GM21381 (cell line): Measurements from ENCODE around the gene ELOB.

Experiments
- ATAC-seq: cut with Tn5 transposase; IDR thresholded peaks from one replicate; pipeline ENCODE4 v1.9.1; 2021; ENCODE audit warnings: mild to moderate bottlenecking, moderate library complexity; ENCODE audit not compliant: unreplicated experiment

ELOB gene

DNA sequence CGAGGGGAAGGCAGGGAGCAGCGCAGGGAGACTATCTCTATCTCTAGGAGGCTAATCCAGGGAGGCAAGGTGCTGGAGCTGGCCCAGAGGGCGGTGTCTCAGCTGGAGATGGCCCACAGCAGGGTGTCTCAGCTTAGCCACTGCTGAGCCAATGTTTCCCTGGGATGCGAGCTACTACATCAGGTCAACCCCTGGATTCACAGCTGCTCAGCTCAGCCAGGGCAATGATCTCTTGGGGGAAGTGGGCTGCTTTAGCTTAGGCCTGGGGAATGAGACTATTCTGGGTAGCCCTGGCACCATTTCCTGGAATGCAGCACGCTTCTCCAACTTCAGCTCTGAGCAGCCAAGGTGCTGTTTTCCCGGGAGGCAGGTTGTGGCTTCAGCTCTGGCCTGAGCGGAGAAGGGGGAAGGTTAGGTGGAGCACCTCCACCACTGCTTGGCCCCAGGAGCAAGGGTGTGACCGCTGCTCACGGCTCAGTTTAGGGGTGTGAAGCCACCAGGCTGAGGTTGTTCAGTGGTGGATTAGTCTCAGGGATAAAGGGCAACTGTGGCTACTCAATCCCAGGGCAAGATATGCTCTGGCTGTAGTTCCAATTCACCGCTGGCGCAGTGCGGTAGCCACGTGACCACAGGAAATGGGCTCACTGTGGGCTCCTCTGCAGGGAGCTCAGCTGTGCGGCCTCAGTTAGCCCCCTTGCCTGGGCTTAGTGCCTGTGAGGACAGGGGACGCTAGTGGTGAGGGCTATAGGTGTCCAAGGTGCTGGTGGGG, 34.8 kb upstream of the ELOB start:
- no peak for ATAC-seq

DNA sequence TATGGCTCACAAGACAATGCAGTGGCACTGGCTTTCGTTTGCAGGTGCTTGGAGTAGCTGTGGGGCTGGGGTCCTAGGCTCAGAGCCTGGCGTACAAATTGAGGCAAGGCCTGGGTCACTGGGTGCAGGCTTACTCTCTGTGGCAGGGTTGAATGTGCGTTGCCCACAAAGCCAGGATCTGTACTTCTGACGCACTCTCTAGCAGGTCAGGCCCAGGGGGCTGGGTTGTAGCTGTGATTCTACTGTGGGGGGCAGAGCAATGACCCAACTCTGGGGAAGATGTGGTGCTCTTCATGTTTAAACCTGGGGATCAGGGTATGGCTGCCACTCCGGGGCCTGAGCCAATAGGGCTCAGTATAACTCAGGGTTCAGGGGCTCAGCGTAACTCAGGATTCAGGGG, 33.6 kb upstream of the ELOB start:
- ATAC-seq, result no peak

DNA sequence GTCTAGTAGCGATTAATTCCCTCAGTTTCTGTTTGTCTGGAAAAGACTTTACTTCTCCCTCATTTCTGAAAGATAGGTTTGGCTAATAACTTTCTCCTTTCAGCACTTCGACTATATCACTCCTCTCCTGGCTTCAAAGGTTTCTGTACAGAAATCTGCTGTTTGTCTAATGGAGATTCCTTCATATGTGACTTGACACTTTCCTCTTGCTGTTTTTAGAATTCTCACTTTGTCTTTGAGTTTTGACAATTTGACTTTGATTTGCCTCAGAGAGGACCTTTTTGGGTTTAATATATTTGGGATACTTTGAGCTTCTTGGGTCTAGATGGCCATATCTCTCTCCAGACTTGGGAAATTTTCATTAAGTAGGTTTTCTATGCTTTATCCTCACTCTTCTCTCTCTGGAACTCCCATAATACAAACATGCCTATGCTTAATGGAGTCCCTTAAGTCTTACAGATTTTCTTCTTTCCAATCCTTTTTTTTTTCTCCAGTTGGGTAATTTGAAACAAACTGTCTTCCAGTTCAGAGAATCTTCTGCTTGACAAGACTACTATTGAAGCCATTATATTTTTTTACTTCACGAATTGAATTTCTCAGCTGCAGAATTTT, 32.2 kb upstream of the ELOB start:
- ATAC-seq, result no peak

DNA sequence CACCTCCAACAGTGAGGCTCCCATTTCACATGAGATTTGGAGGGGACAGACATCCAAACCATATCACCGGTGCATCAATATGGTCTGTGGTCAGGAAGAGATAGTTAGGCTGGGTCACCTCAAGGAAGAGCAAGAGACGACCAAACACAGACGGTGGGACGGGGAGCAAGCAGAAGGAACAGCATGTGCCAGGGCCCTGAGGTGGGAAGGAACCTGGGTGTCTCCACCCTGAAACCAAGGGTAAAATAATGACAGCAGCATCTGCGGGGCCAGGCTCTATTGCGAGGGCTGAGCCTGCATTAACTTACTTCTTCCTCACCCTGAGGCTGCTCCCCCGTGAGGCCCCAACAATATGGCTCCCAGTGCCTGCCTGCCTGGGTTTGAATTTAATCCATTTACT, 31.1 kb upstream of the ELOB start:
- ATAC-seq, result no peak

DNA sequence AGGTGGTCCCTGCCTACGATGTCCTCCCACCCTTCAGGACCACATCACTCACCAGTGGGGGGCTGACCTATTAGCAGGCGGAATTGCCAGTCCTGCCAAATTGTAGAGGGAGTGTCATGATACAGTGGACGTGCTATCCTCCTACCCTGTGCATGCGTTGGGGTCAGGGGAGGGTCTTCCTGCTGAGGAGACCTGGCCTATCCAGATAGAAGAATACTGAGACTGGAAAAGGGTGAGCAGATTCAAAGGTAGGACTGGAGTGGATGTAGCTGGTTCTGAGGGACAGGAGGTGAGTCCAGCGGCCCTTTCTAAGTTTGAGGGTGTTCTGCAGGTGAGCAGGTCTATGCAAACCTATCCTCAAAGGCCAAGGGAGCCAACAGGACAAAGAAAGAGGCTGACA, 29.2 kb upstream of the ELOB start:
- ATAC-seq, result no peak

DNA sequence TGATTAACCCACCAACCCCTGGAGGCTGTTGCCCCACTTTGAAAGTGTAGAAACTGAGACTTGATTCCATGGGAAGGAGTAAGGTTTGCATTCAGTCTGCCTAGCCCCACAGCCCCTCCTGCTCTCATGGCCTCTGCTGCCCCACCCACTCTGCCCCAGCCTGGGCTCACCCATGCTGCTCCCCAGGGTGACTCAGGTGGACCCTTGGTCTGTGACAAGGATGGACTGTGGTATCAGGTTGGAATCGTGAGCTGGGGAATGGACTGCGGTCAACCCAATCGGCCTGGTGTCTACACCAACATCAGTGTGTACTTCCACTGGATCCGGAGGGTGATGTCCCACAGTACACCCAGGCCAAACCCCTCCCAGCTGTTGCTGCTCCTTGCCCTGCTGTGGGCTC, 27.6 kb upstream of the ELOB start:
- no peak for ATAC-seq

DNA sequence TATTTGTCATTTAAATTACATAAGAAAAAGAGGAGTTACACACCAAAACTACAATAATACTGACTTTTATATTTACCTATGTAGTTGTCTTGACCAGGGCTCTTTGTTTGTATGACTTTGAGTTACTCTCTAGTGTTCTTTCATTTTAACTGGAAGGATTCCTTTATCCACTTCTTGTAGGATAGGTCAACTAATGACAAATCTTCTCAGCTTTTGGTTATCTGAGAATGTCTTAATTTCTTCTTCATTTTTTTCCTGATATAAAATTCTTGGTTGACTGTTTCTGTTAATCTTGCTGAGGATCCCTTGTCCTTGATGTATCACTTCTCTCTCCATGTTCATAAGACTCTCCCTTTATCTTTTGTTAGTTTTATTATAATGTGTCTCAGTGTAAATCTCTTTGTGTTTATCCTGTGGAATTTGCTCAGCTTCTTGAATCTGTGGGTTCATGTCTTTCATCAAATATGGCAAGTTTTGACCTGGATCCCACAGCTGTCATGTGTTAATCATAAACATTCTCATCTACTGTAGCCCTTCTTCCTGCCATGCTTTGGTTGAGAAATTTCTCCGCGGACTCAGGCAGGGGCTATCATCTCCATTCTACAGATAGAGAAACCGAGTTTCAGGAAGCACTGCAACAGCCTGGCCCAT, 26.6 kb upstream of the ELOB start:
- ATAC-seq, result no peak

DNA sequence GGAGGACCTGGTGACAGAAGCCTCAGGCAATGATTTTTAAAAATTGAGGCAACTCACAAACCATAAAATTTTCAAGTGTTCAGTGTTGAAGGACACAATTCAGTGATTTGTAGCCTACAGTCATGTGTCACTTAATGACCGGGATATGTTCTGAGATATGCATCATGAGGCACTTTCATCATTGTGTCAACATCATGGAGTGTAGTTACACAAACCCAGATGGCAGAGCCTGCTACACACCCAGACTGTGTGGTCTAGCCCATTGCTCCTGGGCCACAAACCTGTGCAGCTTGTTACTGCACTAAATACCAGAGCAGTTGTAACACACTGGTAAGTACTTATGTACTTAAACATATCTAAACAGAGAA, 22.8 kb upstream of the ELOB start:
- no peak for ATAC-seq

DNA sequence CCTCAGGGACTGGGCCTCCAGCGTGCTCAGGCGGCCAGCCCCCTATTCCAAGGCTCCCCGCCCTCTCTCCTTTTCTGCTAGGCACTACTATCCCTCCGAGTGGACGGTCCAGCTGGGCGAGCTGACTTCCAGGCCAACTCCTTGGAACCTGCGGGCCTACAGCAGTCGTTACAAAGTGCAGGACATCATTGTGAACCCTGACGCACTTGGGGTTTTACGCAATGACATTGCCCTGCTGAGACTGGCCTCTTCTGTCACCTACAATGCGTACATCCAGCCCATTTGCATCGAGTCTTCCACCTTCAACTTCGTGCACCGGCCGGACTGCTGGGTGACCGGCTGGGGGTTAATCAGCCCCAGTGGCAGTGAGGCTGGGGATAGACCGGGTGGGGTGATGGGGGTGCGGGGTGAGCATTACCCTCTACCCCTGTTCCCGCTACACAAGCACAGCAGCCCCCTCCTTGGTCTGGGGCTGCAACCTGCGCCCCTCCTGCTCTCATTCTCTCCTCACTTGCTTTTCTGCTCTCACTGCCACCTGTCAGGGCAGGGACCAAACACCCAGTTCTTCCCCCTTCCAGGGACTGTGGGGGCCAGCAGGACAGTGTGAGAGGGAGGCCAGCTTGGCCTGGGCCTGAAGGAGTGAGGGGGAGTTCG, 22.3 kb upstream of the ELOB start:
- no peak for ATAC-seq

DNA sequence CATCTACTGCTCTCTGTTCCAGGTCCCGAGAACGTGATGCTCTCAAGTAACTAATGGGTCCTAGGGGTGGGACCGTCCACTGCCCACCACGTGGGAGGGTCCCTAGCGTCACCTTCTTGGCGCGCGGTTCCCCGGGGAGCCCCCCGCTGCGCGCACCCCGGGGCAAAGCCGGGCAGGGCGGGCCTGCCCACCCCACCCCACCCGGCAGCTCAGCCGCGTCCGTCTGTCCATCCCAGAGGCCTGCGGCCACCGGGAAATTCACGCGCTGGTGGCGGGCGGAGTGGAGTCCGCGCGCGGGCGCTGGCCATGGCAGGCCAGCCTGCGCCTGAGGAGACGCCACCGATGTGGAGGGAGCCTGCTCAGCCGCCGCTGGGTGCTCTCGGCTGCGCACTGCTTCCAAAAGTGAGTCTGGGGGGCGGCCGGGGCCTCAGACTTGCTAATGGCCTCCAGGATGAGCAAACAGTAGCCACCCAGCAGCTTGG, 21.7 kb upstream of the ELOB start:
- no peak for ATAC-seq

DNA sequence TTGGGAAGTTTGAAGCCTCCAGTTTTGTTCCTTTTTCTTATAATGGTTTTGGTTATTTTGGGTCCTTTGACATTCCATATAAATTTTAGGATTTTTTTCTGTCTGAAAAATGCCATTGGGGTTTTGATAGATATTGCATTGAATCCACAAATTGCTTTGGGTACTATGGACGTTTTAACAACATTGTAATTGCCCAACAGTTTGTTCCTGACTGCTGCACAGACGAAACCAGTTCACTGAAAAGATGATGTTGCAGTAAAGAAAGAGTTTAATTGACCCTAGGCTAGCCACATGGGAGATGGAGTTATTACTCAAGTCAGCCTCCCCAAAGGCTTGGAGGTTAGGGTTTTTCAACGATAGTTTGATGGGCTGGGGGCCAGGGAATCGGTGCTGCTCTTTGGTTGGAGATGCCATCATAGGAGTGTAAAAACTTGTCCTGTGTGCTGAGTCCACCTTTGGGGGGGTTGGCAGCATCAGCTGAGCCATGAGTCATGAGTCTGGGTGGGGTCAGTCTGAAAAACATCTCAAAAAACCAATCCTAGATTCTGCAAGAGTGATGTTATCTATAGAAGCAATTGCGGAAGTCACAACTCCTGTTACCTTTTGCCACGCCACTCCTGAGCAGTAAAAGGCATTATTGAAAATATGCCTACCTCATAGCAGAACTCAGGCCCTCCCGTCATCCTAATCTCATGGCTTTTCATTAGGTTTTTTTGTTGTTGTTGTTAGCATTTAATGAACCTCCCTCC, 18.5 kb upstream of the ELOB start:
- no peak for ATAC-seq

DNA sequence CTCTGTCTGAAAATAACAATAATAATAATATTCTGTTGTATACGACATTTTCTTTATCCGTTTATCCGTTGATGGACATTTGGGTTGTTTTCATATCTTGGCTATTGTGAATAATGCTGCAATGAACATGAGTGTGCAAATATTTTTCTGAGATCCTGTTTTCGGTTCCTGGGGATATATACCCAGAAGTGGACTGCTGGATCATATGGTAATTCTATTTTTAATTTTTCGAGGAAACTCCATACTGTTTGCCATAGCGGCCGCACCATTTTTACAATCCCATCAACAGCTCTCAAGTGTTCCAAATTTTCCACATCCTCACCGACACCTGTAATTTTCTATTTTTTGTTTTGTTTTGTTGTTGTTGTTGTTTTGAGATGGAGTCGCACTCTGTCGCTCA, 15.9 kb upstream of the ELOB start:
- ATAC-seq, result no peak

DNA sequence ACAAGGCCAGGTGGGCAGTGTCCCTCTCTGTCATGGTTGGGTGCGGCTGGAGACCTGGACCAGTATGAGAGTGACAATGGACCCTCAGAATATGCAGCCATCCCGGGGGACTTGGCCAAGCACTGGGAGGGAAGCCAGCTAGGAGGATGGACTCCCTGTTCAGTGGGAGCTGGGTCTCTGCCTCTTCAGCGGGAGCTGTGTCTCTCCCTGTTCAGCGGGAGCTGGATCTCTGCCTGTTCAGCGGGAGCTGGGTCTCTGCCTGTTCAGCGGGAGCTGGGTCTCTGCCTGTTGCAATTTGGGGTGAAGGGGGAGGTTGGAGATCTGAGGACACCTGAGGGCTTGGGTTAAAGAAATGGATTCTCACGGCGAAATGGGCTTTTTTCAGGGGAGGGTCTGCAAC, 14.1 kb upstream of the ELOB start:
- ATAC-seq, result no peak

DNA sequence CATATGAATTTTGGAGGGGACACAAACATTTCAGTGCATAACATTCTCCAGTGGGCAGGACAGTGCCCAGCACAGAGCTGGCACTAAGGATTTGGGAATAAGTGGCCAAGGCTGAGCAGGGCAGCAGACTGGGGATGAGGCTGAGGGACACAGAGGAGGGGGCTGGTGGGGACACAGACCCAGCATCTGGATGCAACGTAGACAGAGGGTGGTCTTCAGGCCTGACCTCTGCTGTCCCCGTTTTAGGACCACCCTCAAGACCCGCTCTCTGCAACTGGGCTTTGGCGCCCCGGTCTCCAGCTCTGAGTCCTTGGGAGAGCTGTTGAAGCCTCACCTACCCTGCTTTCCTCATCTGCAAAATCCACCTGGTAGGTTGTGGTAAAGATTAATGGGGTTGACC, 13.6 kb upstream of the ELOB start:
- ATAC-seq, result no peak

DNA sequence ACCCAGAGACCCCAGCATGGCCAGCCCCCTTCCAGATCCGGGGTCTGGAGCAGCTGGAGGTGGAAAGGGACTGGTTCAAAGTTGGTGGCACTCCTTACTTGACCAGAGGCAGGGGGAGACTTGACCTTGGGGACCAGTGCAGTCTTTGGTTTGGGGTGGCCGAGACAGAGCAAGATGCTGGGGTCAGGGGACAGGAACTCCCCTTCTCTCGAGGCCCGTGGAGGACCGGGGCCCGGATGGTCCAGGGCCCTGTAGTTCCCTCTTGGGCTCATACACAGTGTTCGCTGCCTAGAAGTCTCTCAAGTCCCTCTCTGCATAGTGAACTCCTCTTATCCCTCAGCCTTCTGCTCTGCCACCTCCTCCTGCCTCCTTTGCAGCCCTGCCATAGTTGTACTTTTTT, 10.9 kb upstream of the ELOB start:
- no peak for ATAC-seq

DNA sequence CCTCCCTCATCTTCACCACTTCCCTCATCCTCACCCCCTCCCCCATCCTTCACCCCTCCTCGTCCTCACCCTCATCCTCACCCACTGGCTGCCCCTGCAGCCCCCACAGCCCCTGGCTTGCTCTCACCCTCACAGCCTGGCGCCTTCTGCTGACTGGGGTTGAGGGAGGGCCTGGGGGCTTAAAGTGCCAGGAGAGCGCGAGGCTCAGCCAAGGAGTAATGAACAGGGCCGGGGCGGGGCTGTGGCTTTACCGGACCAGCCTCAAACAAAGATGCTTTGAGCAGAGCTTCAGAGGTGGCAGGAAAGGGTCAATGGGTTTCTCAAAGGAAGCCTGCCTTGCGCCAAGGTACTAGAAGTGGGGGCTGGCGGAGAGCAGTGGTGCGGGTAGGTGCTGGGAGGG, 10.3 kb upstream of the ELOB start, which contains the start of gene PRSS33:
TSS of gene PRSS33 (minus strand) at position 155 of the 400 bp plus-strand sequence. CDS start 1,013 bp downstream, outside the sequence.
- no peak for ATAC-seq

DNA sequence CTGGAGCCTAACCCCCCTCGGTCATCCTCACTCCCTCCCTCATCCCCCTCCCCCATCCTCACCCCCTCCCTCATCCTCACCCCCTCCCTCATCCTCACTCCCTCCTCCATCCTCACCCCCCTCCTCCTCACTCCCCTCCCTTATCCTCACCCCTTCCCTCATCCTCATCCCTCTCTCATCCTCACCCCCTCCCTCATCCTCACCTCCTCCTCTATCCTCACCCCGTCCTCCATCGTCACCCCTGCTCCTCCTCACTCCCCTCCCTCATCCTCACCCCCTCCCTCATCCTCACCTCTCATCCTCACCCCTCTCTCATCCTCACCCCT, 9.7 kb upstream of the ELOB start:
- no peak for ATAC-seq

DNA sequence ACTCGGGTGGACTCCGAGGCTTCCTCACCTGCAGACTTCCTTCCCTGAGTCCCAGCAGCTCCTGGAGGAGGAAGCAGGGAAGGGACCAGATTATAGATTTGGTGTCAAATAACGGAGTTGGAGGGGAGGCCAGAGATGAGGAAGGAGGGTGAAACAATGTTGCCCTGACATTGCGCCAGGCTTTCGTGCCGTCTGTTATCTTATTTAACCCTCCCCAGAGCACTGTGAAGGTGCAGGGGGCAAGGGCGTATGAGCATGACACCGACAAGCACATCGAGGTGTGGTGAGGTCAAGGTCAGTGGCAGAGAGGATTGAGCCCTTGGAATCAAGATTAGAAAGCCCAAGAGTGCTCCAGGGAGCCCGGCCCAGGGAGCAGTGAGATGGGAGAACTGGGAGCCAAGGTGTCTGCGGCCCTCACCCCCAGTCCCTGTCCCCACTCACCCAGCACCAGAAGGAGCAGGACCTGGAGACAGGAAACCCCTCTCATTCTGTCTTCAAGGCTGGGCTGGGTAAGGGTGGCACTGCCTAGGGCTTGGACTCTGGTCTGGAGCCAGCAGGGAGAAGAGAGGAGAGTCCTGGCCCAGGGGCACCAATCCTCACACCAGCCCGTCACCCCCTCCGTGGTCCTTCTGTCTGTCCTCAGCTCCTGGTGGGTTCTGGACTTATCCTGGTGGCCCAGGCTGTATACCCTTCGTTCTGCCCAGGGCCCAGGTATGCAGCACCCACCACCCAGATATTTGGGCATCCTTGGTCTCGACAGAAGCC, 9.2 kb upstream of the ELOB start:
- ATAC-seq, result no peak

DNA sequence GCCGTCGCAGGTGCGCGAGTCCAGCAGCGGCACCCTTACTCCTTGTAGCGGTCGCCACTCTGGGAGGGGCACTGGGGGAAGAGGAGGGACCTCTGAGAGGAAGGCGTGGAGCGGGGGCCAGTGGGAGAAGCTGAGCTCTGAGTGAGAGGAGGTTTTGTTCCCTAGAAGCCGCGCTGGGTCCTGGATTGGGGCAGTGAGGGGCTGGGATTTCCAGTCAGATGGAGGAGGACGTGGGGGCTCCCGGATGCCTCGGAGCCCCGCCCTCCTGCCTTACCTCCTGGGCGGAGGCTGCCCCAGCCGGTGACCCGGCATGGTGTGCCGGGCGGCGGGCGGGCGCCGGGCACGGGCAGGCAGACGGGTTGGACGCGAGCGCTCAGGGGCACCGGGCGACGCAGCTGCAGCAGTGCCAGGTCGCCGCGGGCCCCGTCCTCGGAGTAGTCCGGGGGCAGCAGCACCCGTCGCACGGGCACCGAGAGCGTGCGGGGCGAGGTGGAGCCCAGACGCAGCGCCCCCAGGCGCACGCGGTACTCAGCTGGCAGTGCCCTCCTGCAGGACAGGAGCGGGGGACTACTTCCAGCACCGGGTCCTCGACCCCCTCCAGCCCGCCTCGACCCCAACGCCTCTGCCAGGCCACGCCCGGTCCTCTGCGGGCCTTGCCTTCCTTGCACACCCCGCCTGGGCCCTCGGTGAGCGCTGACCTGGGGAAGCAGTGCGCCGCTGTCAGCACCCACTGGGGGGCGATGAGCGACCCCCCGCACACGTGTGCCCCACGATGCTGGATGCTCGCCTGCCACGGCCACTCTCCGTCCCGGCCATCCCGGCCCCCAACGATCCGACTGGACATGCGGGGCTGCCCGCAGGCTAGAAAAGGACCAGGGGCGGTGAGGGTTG, 8.3 kb upstream of the ELOB start:
- ATAC-seq, result no peak
